ENCODE data around the gene SLFN12L. TPM values are rescaled to one million over a fixed set of nuclear protein-coding genes. Genes with fewer than 3 reads are reported as not detected.

SLFN12L gene
- total and polyA plus RNA-seq, 9 of the 15 experiments (the other 6 are each of a cell fraction or from before 2014, with no cell fraction given), result 0.04 to 0.31 (median 0.08) TPM; not detected in 3

GRCh38 chr17:35578197-35578928 lies 40.9 kb upstream of the SLFN12L start, which contains the start of gene PEX12 (continued):
- TF ChIP-seq POLR3A (IDR thresholded peaks at IDR 0.05; ENCODE audit: borderline replicate concordance, extremely low read depth, insufficient read depth, insufficient read length) (no peak), BDP1 (IDR thresholded peaks at IDR 0.05; ENCODE audit: insufficient read depth, insufficient read length) (no peak), RFX5 (IDR thresholded peaks at IDR 0.05; ENCODE audit: low read depth, low read length) (no peak), ZNF3 (CRISPR knock-in tag; IDR thresholded peaks at IDR 0.05) (no peak), MXI1 (IDR thresholded peaks at IDR 0.05; ENCODE audit: low read depth, low read length) (peak; percentile 86), MCM2 (IDR thresholded peaks at IDR 0.05; ENCODE audit: low read depth) (no peak), SUPT5H (IDR thresholded peaks at IDR 0.05) (peak; percentile 92), HDGF (IDR thresholded peaks at IDR 0.05) (no peak), GTF2B (IDR thresholded peaks at IDR 0.05; ENCODE audit: extremely low read depth, insufficient read length) (peak; percentile 44), SMARCE1 (IDR thresholded peaks at IDR 0.05) (no peak), TCF3 (CRISPR knock-in tag; IDR thresholded peaks at IDR 0.05) (0 out of 2 replicates have a peak, but pooled peaks have one; percentile 1), ZBTB40 (IDR thresholded peaks at IDR 0.05) (peak; percentile 99), ZBTB40 (CRISPR knock-in tag; IDR thresholded peaks at IDR 0.05) (no peak), GTF2F1 (IDR thresholded peaks at IDR 0.05; ENCODE audit: low read depth, low read length) (peak; percentile 81; the same call in 1 of the 2 replicates), ATF7 (IDR thresholded peaks at IDR 0.05) (peak; percentile 84; the same call in 1 of the 2 replicates)
- TF ChIP-seq, protein P1, sequence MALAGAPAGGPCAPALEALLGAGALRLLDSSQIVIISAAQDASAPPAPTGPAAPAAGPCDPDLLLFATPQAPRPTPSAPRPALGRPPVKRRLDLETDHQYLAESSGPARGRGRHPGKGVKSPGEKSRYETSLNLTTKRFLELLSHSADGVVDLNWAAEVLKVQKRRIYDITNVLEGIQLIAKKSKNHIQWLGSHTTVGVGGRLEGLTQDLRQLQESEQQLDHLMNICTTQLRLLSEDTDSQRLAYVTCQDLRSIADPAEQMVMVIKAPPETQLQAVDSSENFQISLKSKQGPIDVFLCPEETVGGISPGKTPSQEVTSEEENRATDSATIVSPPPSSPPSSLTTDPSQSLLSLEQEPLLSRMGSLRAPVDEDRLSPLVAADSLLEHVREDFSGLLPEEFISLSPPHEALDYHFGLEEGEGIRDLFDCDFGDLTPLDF (CRISPR knock-in tag; IDR thresholded peaks at IDR 0.05), result peak; percentile 28; the same call in 1 of the 2 replicates

Data from K562 (cell line).